ENCODE measurements around the gene PPP1R3C.
A peak's percentile ranks its signal among the peaks of the same experiment; 100 is the strongest.

Gene PPP1R3C

DNA sequence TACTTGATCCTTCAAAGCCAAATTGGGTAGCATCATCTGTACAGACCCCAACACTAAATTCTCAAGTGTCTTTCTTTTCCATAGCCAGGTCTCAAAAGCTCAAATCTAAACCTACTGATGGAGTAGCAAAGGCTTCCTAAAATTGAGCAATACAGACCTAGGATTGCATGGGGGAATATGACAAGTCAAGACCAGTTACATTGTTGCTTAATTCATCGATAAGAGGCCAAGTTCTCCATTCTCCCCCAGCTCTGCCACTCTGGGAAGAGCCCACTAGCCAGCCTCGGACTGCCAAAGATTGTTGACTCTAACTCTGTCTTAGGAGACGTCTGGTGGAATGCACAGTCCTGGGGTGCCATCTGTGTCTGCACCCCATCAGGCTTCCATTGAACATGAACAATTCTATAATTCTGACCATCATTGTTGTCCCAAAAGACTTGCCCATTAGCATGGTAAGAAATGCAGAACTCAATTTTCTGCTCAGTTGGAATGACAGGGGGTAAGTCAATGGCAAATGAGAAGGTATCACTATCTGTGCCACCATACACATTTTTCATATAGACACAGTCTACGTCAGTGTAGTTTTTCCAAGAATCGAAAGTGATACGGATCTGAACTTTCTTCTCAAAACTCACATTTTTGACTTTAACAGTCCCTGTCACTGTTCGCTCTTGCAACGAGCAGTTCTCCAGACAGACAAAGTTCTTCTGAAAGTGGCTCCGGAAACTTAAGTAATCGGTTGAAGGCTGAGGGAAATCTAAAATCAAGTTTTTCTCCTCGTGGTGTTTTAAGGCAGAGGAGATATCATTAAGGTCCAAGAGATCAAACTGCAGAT, 2.9 kb downstream of the PPP1R3C start:
- DNase-seq (ENCODE audit: low read depth, low spot score), result no peak

DNA sequence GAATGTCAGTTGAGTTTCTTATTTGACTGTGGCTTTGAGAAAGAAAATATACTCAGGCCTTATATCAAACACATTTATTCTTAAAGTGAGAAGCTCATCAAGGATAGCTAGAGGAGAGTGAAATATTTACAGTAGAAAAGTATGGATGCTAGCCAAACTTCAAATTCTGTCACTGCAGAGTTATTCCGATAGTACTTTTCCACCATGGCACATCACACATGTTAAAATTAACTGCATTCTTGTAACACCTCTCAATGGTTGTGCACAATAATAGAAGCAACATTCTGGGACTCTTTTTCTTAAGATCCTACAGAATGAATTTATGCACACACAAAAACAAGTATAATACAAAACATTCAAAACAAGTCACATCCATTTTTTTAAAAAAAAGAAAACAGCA, 4.5 kb downstream of the PPP1R3C start:
- DNase-seq (ENCODE audit: low read depth, low spot score), result no peak

DNA sequence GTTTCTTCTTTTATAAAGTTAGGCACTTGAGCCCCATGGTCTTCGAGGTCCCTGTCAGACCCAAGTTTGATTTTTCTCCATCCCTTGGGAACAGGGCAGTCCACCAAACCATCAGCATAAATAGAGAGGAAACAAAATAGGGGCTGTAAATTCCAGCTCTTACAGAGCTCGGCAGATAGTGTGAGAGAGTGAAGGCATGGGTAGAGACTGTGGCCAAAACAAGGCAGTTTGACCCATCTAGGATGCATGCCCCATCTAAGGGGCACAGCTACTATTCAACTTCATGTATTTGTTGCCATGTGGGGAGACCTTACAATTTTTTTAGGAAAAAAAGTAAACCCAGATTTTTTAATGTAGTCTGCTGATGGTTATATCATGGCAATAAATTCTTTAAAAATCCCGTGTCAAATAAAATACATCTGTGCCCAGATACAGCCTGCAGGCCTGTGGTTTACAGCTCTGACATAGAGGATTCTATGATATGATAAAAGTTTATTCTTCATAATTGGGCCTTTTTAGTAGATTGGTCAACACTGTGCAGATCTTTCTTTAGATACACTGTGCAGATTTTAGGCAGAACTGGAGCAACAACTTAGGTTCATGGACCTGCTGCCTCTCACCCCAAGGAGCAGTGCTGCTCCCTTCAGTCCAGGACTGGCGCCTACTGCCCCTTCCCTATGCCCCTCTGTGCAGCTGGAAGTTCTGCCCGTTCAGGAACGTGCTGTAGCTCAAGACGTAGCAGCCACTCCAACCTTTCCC, 5.3 kb downstream of the PPP1R3C start:
- no peak for DNase-seq (ENCODE audit: low read depth, low spot score)

DNA sequence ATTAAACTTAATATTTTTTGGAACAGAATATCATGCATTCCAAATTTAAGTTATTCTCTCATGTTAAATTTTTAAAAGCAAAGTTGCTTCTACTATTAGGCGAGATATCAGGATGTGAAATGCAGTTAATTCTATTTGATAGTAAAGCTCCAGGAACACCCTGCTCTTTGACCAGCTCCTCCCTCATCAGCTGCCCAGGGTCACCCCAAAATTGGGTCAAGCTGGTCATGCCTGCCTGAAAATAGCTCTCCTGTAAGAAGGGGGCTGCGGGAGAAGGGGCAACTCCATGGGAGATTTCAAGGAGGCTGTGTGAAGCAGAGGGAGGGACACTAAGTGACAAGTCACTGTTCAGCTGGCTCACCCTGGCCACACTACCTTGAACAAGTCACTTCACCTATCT, 5.9 kb downstream of the PPP1R3C start:
- DNase-seq (ENCODE audit: low read depth, low spot score), result no peak

DNA sequence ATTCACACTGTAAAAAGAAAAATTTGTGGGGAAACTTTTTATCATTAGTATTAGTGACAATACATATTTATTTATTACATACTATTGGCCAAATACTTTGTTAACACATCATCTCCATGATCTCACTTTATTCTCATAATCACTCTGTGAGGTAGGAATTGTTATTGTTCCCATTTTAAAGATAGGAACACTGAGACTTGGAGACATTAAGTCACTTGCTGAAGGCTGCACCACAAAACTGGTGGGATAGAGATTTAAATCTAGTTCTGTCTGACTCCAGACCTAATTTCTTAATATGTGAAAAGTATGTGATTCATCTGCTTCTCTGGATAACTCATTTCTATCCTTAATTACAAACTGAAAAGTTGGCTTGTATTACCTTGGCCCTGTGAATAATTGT, 8.2 kb downstream of the PPP1R3C start:
- DNase-seq (ENCODE audit: low read depth, low spot score), result no peak

DNA sequence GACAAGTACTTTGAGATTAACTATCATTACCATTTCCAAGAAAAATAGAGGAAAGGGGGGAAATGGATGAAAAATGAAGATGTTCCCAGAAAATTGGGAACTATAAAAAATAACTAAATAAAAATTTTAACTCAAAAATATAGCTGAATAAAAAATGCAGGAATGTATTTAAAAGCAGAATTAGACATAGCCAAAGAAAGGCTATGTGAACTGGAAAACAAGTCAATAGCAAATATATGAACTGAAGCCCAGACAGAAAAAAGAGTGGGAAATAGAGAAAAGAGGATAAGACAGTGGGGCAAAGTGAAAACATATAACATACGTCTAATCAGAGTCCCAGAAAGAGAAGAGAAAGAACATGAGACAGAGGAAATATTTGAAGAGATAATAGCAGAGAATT, 10.3 kb downstream of the PPP1R3C start:
- no peak for DNase-seq (ENCODE audit: low read depth, low spot score)

DNA sequence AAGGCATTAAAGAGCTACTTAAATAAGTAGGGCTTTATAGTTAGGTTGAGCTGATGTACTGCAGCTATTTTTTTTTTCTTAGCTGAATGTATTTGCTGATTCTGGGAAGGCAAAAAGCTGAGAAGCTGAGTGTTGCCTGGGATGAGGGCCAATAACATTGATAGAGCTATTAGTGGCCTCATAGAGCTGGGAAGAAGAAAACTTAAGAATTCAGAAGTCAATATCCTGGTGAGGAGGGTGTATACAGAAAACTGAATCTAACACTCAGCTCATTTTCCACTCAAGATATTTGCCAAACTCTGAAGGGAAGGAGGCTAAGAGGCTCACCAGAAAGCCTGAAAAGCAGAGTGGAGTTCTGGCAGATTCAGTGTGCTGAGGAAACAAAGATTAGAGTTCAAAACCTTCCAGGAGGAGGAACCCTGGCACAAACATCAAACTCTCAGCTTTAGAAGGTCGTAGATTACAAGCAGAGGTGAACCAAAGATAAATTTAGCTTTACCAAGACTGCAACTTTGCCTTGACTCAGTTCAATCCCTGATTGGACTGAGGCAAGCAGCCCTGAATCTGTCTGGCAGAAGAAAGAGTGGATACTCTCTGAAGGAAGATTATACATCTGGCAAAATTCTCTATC, 11.3 kb downstream of the PPP1R3C start:
- no peak for DNase-seq (ENCODE audit: low read depth, low spot score)

DNA sequence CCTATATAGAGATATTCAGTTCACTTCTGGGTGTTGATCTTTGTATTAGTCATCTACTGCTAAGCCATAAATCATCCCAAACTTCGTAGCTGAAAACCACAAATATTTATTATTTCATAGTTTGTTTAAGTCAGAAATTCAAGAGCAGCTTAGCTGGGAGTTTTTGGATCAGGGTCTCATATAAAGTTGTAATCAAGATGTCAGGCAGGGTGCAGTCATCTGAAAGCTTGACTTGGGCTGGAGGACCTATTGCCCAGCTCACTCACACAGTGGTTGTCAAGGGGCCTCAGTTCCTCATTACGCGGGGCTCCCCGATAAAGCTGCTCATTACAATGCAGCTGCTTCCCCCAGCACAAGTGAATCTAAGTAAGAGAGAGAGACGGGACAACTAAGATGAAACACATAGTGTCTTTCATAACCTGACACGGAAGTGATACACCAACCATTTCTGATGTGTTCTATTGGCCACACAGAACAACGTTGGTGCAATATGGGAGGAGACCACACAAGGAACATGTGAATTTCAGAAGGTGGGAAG, 15.7 kb downstream of the PPP1R3C start:
- DNase-seq (ENCODE audit: low read depth, low spot score), result no peak

DNA sequence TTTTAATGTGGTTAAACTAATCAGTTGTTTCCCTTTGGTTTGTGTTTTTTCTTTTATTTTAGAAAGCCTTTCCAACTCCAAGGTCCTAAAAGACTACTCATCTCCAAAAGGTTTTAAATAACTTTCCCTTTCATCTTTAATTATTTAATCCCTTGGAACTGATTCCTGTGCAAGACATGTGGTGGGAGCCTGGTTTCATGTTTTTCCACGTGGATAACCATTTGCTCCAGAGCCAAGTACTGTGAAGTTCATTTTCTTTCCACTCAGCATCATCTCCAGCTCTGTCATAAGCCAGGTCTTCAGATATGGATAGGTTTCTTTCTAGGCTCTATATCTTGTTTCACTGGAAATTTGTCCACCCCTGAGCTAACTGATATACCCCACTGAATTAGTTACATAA, 16.7 kb downstream of the PPP1R3C start:
- DNase-seq (ENCODE audit: low read depth, low spot score), result no peak

DNA sequence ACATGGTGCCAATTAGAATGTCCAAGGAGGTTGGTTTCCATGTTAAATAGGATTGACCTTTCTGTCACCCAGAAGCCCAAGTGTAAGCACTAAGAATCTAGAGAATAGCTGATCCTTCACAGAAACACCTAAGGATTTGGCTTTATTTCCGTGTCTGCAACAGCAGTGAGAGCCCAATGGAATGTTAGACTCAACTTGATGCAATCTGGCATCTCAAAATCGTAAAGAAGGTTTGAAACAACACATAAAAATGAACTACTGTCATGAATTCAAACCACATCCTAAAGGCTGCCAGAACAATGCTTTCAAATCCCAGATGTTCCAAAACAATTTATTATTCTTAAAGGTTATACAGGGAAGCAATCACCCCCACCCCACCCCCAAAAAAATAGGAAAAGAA, 18.6 kb downstream of the PPP1R3C start:
- no peak for DNase-seq (ENCODE audit: low read depth, low spot score)

DNA sequence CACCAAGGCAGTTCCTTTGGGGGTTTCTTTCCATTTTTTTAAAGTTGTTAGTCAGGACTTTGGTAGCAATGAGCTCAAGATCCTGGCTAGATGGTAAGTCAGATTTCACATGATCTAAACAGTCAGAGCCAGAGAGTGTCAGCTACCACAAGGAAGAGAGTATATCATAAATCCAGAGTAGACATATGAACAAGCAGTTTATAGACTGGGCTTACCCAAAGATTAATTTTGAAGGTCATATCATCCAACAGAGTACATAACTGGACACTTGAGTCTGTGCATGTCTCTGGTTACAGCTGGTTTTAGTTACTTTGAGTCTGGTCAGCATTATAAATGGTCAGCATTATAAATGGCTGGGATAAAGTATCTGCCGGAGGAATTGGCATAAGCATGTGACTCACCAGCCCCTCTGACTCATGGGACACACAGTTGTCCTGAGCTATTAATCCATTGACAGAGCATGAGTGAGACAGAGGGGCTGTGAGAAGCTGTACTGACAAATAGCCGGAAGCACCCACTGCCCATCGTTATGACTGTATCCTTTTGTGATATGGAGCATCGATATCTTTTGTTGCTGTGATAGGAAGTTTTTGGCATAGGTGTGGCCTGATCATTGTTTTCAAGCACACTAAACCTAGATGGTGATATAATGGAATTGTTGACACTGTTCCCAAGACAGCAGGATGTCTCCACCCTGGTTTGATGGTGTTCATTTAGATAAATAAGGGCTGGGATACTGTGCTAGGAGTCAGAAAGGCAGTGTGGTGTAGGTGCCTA, 19.3 kb downstream of the PPP1R3C start:
- DNase-seq (ENCODE audit: low read depth, low spot score), result peak; percentile 51

DNA sequence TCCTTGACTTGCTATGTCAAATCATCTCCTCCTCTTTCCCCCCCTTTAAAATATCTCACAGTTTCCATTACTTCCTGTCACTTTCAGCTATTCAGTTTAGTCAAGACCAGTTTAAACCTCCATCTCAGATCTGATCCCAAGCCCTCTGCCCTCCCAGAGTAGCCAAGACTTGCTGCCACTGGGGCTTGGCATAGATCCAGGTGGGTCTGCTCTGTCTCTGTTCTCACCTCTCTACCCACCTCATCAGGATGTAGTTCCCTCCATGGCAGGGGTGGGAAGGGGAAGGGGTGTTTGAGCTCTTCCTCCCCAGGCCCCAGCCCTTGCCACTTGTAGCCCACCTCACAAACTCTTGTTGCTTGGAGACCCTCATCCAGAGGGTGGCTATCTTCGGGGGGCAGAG, 22.0 kb downstream of the PPP1R3C start:
- DNase-seq (ENCODE audit: low read depth, low spot score), result no peak

DNA sequence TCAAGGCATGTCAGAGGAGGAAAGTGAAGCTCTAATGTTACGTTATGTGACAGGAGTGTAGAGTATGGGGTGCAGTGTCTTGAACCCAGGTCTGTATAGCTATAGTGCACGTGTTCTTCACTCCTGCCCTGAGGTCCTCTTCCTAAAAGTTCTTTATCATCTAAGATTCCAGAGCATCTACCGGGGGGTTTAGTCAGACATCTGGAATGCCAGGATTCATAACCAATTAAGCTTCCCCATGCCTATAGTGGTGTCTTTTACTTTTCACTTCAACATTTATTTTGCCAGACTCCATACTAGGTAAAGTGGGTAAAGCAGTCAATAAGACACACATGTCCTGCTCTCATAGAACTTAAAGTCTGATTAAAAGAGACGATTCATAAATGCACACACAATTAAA, 22.4 kb downstream of the PPP1R3C start:
- DNase-seq (ENCODE audit: low read depth, low spot score), result no peak

DNA sequence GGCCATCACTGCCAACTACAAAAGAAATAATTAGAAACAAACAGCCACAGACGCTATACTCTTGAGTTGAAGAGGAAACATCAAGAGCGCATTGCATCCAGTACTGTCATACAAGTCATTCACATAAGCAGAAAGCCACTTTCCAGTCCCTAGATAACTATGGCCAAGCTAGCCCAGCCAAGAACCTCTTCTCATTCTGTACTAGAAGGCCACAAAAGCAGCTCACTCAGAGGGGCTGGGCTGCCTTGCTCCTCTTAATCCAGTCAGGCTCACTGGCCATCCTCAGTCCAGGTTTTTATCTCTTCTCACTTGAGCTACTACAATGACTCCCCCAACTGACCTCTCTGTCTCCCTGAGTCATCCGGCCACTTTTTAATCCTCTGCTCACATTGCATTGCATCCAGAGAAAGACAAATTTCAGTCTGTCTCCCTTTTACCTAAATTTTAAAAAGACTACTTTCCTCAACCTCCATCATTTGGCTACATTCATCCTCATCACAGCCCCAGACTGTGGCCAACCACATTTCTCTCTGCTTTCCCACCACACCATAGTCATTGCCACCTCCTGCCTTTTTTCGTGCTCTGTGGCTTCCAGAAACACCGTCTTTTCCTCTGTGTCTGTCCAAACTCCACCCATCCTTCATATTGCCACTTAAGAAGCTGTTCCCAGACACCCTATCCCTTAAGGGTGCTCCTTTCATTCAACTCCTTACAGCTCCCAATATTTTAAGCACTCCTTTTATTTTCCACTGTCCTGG, 25.0 kb downstream of the PPP1R3C start:
- no peak for DNase-seq (ENCODE audit: low read depth, low spot score)

DNA sequence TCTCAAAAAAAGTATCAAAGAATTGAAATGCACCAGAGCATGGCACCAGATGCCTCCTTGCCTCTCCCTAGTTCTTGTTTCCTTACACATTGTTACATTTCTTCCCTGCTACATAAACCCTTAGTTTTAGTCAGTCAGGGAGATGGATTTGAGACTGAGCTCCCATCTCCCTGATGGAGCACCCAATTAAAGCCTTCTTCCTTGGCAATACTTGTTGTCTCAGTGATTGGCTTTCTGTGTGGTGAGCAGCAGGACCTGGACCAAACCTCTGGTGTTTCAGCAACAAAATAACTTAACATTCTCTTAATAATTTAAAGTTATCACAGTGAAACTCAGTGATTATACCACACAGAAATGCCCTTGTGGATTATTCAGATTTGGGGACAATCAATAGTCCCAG, 26.9 kb downstream of the PPP1R3C start:
- no peak for DNase-seq (ENCODE audit: low read depth, low spot score)

DNA sequence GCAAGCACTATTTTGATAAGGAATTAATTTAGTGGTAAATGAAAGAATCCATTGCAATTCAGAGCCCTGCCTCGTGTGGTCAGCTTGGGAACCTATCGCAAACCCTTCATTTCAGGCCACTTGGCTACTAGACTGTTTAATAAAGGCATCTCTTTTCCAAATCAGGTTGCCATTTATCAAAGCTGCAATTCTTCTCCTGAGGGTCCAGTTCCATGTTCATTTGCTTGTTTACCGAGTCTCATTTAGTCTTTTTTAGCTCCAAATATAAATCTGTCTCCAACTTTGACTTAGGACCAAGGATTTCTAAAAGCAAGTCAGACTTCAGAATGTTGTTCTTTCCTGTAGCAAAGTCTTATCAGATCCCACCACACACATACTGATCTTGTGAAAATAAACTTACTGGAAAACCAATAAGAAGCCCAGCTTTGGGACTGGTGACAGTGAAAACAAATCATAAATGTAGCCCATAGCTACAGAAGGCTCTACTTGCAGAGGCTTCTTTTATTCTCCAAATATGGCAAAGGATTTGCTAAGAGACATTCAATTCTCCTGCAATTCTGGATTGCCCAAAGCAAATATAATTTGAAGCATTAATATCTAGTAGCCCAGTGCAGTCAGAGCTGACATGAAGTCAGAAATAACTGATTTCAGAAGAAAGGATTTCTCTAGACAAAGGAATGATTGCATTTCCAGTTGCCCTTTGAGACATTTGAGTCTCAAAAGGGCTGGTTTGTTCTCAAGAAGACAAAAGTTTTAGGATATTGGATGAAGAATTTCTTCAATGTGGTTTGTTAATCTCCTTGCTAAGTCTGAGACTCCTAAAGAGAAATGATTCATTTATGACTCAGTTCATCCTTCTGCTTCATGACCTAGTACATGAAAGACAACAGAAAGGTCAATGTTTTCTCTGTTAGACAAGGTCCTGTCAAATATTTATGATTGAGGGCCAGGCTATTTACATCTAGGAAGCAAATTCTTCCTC, 28.0 kb downstream of the PPP1R3C start:
- no peak for DNase-seq (ENCODE audit: low read depth, low spot score)

DNA sequence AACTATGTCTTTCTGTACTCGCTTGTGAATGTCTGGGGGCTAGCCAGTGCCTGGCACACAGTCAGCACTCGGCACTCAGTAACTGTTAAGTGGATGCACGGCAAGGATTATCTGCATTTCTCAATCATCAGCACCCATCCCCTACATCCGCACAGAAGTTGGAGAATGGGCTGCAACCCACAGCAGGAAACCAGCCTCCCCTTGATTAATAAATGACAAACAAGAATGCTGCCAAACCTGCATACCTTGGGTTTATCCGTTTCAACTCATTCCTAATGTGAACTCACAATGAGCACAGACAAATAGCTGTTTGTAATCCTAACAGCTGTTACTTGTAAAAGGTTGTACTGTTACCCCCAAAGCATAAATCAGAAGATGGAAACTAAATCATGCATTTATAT, 28.9 kb downstream of the PPP1R3C start:
- no peak for DNase-seq (ENCODE audit: low read depth, low spot score)

DNA sequence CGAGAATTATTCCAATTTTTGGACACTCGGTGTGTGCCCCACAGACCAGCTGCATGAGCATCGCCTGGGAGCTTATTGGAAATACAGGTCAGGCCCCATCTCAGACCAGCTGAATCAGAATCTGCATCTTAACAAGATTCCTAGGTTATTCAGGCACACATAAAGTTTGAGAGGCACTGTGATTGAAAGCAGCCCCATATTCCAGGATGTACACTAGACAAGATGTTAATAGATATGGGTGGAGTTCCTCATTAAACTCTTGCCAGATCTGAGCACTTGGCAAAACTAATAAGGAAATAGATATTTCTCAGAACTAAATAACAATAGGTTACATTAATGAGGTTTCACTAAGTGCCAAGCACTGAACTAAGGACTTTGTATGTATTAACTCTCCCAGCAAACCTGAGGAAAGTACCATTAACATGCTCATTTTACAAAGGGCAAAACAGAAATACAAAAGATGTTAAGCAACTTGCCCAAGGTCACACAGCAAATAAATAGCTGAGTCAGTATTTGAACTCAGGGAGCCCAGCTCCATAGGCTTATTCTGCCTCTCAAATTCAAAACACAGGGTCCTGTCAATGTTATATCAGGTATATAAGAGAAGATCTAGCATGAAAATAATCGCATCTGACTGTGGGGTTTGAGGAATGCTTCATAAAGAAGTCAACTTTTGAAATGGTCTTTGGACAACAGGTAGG, 29.9 kb downstream of the PPP1R3C start:
- no peak for DNase-seq (ENCODE audit: low read depth, low spot score)

DNA sequence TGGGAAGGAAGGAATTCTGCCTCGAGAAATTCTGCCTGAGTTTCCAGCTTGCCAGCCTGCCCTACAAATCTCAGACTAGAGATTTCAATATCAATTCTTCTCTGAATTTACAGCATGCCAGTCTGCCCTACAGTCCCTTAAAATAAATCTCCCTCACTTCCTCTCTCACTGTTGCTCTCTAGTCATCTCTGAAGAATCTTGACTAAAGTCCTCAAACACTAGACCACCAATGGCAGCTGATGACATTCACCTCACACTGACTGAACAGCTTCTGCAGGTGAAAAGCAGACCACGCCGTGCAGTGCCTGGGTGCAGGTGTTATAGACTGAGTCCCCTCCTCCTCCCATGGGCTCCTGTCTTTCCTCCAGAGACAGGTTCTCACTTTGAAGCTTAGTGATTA, 30.4 kb downstream of the PPP1R3C start:
- DNase-seq (ENCODE audit: low read depth, low spot score), result no peak
